Loucy (cell line): ENCODE results near the gene SEMA5A.
A peak's percentile ranks its signal among the peaks of the same experiment; 100 is the strongest.

ENCODE experiments used
- H2AFZ ChIP-seq: fragments of 200-600 bp; sonication (generic); 2 replicates; pipeline ENCODE4 v1.6.0; 2016; ENCODE audit warnings: antibody characterized with exemption, mild to moderate bottlenecking, low read length, moderate library complexity
- H3F3A ChIP-seq: fragments of 200-600 bp; 2 replicates; pipeline ENCODE4 v1.6.0; 2016; ENCODE audit warnings: antibody characterized with exemption, low read depth, mild to moderate bottlenecking
- H3K27me3 ChIP-seq: fragments of 200-600 bp; sonication (generic); 2 replicates; pipeline ENCODE4 v1.6.1; 2014; ENCODE audit warnings: low read length, mild to moderate bottlenecking; ENCODE audit not compliant: insufficient read depth, poor library complexity, severe bottlenecking
- H3K36me3 ChIP-seq: fragments of 200-600 bp; sonication (generic); 2 replicates; pipeline ENCODE4 v1.6.1; 2016; ENCODE audit warnings: low read length; ENCODE audit not compliant: insufficient read depth
- H3K4me1 ChIP-seq: fragments of 200-600 bp; sonication (generic); 2 replicates; pipeline ENCODE4 v1.5.1; 2014; ENCODE audit warnings: low read length, mild to moderate bottlenecking; ENCODE audit not compliant: insufficient read depth, poor library complexity, severe bottlenecking
- H3K4me2 ChIP-seq: fragments of 200-600 bp; sonication (generic); 2 replicates; pipeline ENCODE4 v1.6.0; 2014; ENCODE audit warnings: antibody characterized with exemption, low read length, low read depth, mild to moderate bottlenecking; ENCODE audit not compliant: poor library complexity, severe bottlenecking
- H3K4me3 ChIP-seq: fragments of 200-600 bp; sonication (generic); 2 replicates; pipeline ENCODE4 v1.5.1; 2014; ENCODE audit warnings: low read length, mild to moderate bottlenecking, mixed read lengths; ENCODE audit not compliant: poor library complexity, severe bottlenecking
- H3K79me2 ChIP-seq: fragments of 200-600 bp; sonication (generic); 2 replicates; pipeline ENCODE4 v1.6.1; 2014; ENCODE audit warnings: low read length; ENCODE audit not compliant: insufficient read depth
- H3K9ac ChIP-seq: fragments of 200-600 bp; sonication (generic); 2 replicates; pipeline ENCODE4 v1.6.0; 2014; ENCODE audit warnings: mild to moderate bottlenecking, low read depth, low read length, moderate library complexity; ENCODE audit not compliant: poor library complexity, severe bottlenecking
- H3K9me2 ChIP-seq: fragments of 200-600 bp; sonication (generic); replicated peaks from 2 replicates; pipeline ENCODE4 v1.6.1; 2016; ENCODE audit warnings: low read depth, low read length, mixed read lengths
- H3K9me3 ChIP-seq: fragments of 200-600 bp; sonication (generic); 2 replicates; pipeline ENCODE4 v1.6.1; 2014; ENCODE audit warnings: mild to moderate bottlenecking, antibody characterized with exemption, low read length, low read depth; ENCODE audit not compliant: insufficient read depth
- H4K20me1 ChIP-seq: fragments of 200-600 bp; sonication (generic); 2 replicates; pipeline ENCODE4 v1.6.0; 2014; ENCODE audit warnings: antibody characterized with exemption, low read length, mild to moderate bottlenecking; ENCODE audit not compliant: insufficient read depth, poor library complexity, severe bottlenecking
- CTCF ChIP-seq: fragments of 200-600 bp; sonication (generic); conservative IDR thresholded peaks from 2 replicates; pipeline ENCODE4 v1.5.1; 2014; ENCODE audit warnings: mild to moderate bottlenecking, antibody characterized with exemption, low read length
- EZH2phosphoT487 ChIP-seq: fragments of 200-600 bp; IDR thresholded peaks from 2 replicates; pipeline ENCODE4 v1.6.1; 2018; ENCODE audit warnings: antibody characterized with exemption, mild to moderate bottlenecking, moderate library complexity, borderline replicate concordance

The SEMA5A gene

GRCh38 chr5:9020996-9021395 lies 524.9 kb downstream of the SEMA5A start:
- H4K20me1 ChIP-seq: no peaks in the 10 kb centered on the region
- peaks cover 12% of the 10 kb centered on the region for H3K4me1 ChIP-seq
- TF ChIP-seq EZH2phosphoT487 (no peak), CTCF (no peak)

GRCh38 chr5:9015937-9016270 lies 530.0 kb downstream of the SEMA5A start:
- H3K4me2 ChIP-seq: peak overlapping the region; percentile 65
- H3K36me3 ChIP-seq: no peaks in the 10 kb centered on the region
- H4K20me1 ChIP-seq: no peaks in the 10 kb centered on the region
- no peak for TF ChIP-seq EZH2phosphoT487
- TF ChIP-seq CTCF: no peak
- no peaks in the 10 kb centered on the region for H3K27me3 ChIP-seq
- H3K4me1 ChIP-seq: peaks cover 28% of the 10 kb centered on the region
- H2AFZ ChIP-seq: no peak overlapping the region
- H3K9ac ChIP-seq: peak overlapping the region; percentile 40
- H3K9me2 ChIP-seq: no peaks in the 10 kb centered on the region
- H3K79me2 ChIP-seq: no peaks in the 10 kb centered on the region
- H3K4me3 ChIP-seq: peak overlapping the region; percentile 39
- H3K9me3 ChIP-seq: no peaks in the 10 kb centered on the region; the same call in 1 of the 2 replicates
- H3F3A ChIP-seq: no peaks in the 10 kb centered on the region

More at GRCh38 chr5:9020996-9021395, 524.9 kb downstream of the SEMA5A start:
- Histone ChIP-seq H3K79me2 (no peaks in the 10 kb centered on the region), H3F3A (no peaks in the 10 kb centered on the region), H3K9me3 (peaks cover 16% of the 10 kb centered on the region; the same call in 1 of the 2 replicates), H3K36me3 (no peaks in the 10 kb centered on the region), H3K9me2 (no peaks in the 10 kb centered on the region), H3K4me2 (no peak overlapping the region), H3K4me3 (no peak overlapping the region), H3K27me3 (no peaks in the 10 kb centered on the region), H3K9ac (no peak overlapping the region), H2AFZ (no peak overlapping the region)

- no peaks in the 10 kb centered on the region for H3K9me3 ChIP-seq
- H3K9ac ChIP-seq: peak overlapping the region; percentile 40
- H3K27me3 ChIP-seq: no peaks in the 10 kb centered on the region
- no peaks in the 10 kb centered on the region for H3F3A ChIP-seq
- H3K4me1 ChIP-seq: peaks cover 28% of the 10 kb centered on the region
- no peaks in the 10 kb centered on the region for H3K36me3 ChIP-seq
- no peaks in the 10 kb centered on the region for H3K9me2 ChIP-seq
- H3K4me2 ChIP-seq: peak overlapping the region; percentile 65
- H4K20me1 ChIP-seq: no peaks in the 10 kb centered on the region
- H2AFZ ChIP-seq: 0 out of 2 replicates have a peak overlapping the region, but pooled peaks have one; percentile 3
- TF ChIP-seq CTCF (no peak), EZH2phosphoT487 (no peak)
- H3K4me3 ChIP-seq: peak overlapping the region; percentile 39
- no peaks in the 10 kb centered on the region for H3K79me2 ChIP-seq
Measured at GRCh38 chr5:9015260-9015936, 530.5 kb downstream of the SEMA5A start.
